ENCODE results near the gene RAPGEF1.

RAPGEF1 gene

GRCh38 chr9:131530546-131530919, 209.3 kb downstream of the RAPGEF1 start:
- no peak for DNase-seq (ENCODE audit: low read depth in 3 of 3)

DNA sequence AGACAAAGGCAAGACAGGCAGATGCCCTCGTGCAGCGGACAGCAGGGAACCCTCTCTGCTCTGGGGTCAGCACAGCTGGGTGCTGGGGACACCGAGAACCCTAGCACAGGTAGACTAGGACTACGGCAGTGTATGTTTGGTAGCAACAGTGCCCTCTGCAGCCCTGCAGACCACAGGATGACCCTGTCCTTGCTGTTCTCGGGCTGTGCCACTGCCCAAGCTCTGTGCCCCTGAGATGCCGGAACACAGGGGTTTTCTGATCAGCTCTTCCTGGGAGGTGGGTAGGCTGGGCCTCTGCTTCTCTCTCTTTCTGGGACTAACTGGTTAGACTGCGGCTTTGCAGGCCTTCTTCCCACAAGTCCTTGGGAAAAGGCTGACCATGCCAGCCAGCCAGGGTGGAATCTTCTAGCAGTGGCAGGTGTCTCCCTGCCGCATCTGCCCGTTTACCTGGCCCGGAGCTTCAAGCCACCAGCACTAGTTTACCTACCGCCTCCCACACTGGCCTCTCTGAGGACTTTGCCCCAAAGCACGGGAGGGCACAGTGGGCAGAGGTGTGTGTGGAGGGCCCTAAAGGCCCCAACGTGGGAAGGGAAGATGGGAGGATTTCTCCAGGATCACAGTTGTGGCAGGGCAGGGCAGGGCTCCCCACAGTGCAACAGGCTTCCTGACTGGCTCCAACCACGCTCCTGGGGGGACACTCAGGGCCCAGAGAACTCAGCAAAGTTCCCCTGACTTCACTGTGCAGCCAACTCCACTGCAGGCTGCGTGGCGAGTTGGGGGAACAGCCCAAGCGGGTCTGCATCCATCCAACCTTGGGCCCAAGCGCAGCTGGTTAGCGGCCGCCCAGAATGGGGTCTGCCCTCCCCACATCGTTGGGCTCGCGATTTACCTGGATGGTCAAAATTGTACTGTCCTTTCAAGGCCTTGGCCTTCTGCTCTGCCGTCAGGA, 210.0 kb downstream of the RAPGEF1 start:
- DNase-seq (ENCODE audit: low read depth in 3 of 3), result no peak

GRCh38 chr9:131528886-131529505, 210.9 kb downstream of the RAPGEF1 start:
- no peak for DNase-seq (ENCODE audit: low read depth in 3 of 3)

DNA sequence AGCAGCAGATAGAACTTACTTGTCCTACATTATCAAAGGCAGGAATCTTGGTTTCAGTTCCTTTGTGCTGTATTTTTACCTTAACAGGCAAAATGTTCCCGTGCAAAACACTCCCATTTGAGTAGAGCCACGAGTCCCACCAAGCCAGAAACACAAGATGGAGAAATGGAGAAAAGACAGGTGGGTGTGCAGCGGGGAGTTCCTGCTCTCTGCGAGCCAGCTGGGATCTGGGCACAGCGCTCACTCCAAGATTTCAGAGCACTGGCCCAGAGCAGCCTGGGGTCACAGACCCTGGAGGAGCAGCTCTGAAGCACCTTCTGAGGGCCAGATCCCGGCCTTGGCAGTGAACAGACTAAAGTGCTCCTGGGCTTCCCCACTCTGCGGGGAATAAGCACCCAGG, 211.7 kb downstream of the RAPGEF1 start:
- no peak for DNase-seq (ENCODE audit: low read depth in 3 of 3)

All from stimulated activated CD4-positive, alpha-beta T cell treated with anti-CD3 and anti-CD28 coated beads, TNF-alpha, amount 100 ng/mL, for 24 hours (primary cell).